Right forelimb (tissue), 1 donor: ENCODE data around the gene SEC14L1.
"Not testable (repeated sequence)": the region's sequence is repeated elsewhere in the genome, so short reads cannot be mapped to it uniquely, and the experiment has no call there.

Experiments
- DNase-seq: peaks from one replicate; pipeline ENCODE4 v3.0.0-alpha.2; 2018

The SEC14L1 gene

GRCh38 chr17:77140878-77141767 lies at the start of gene SEC14L1:
TSS of gene SEC14L1 (plus strand) at chr17:77140969. CDS start at chr17:77143597, 2,628 bp downstream.
- peak; percentile 55 for DNase-seq

- DNase-seq: no peak
These were observed 48.7 kb upstream of the SEC14L1 start for GRCh38 chr17:77092025-77092424.

GRCh38 chr17:77095461-77095860 lies 45.3 kb upstream of the SEC14L1 start:
- no peak for DNase-seq

DNA sequence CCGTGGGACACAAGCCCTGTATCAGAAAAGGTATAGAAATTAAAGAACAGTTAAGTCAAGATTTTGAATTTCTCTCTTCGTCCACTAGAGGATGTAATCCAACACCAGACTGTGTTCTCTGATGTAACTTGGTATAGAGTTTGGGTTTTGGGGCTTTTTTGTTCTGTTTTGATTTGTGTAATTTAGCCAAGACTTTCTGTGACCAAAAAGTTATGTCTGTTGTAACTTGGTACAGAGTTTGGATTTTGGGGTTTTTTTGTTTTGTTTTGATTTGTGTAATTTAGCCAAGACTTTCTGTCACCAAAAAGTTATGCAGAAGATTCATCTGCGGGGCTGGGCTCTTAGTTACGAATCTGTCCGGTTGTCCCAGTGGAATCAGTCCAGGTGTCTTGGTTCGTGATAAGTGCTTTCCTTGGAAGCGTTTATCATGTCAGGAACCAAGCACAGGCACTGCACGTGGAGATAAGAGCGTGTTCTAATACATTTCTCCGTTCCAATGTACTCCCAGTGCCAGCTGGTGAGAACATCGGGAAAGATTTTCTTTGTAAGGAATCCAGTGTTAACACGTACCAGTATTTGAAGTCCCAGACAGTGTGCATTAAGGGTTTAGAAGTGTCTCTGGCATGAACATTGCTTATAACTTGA lies 44.1 kb upstream of the SEC14L1 start:
- no peak for DNase-seq

DNA sequence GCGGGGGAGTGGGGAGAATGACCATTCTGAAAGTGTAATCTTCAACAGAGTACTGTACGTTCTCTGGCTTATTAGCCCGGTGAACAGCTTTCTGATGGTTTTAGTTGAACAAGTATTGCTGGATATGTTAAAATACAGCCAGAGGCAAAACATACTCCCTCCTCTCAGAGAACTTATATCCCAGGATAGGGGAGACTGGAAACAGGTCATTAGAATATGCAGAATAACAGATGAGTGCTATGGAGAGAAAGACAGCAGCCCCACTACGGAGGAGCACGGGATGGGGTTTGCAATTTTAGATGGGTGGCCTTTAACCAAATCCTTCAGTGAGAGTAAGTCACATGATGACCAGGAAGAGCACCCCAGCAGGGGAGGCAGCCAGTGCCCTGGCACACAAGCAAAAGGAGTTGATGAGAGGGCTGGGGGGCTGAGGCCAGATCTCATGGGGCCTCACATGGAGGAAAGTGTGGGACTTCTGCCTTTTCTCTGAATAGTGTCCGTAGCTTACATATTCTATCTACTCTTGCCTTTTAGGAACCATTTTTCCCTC lies 43.1 kb upstream of the SEC14L1 start:
- no peak for DNase-seq

GRCh38 chr17:77098884-77099545 lies 41.8 kb upstream of the SEC14L1 start:
- no peak for DNase-seq

DNA sequence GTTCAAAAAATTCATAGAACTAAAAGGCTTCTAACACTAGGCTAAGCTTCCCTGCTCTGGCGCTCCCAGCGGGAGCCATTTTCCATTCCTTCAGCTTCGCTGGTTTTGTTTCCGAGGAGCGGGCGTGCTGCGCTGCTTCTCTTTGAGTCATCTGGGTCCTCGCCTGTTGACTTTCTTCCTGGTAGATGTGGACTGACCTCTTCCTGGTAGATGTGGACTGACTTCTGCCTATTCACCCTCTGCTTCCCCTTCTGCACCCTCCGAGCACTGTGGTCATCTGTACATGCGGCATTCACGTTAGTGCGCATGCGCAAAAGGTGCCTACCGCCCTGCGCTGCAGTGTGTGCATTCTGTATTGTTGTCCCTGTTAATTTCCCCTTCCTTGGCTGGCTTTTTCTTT lies 40.8 kb upstream of the SEC14L1 start:
- DNase-seq: no peak

DNA sequence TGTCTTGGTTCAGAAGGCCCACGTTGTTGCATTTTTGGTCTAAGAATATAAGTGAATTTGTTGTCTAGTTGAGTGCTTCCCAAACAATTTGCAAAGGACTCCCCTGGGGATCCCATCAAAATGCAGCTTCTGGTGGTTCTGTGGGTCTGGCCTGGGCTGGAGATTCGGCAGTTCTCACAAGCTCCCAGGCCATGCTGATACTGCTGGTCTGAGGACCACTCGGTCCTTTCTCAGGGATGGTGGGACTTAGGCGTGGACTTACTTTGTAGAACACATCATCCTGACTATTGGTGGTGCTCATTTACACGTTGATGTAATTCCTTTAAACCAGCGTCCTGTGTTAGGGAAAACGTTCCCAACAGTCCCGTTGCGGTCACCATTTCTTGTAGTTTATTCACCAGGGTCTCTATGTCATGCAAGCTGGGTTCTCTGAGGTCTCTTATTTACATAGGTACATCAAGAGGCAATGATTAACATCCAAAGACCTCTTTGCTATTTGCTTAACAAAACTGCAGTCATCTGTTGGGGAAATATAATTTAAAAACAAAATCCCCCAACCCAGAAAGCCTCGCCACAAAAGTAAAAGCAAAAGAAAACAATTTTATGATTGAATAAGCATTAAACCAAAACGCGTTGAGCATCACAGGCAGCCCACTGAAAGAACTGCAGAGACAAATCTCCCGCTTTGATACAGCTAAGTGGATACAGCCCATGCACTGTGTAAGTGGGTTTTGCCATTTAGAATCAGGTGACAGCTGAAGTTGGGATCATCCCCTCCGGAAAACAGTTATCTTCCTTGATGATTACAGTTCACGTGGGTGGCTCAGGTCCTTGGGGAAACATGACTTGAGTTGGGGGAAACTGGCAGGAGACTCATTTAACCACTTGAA lies 39.0 kb upstream of the SEC14L1 start:
- no peak for DNase-seq

- not testable (repeated sequence) for DNase-seq
These were observed 38.2 kb upstream of the SEC14L1 start for GRCh38 chr17:77102411-77103134.

- DNase-seq: no peak
These were observed 35.1 kb upstream of the SEC14L1 start for GRCh38 chr17:77105706-77106105.

DNA sequence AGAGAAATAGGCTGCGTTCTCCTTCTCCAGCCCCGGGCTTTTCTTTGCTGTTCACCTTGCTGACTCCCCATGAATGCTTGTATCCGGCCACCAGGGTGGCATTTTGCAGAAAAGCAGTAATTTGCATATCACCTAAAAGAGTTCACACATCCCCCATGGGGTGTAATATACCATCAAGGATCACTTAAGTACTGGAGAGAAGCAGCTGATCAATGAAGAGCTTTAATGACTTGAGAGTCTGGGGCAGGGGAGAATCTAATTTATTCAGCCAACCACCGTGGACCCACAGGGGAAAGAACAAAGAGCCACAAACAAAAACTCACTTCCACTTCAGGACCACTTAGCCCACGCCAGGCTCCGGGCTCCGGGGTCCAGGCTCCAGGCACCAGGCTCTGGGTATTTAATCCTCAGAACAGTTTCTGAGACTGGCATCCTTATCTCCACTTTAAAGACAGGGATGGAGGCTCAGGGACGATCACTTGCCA lies 33.9 kb upstream of the SEC14L1 start:
- no peak for DNase-seq

- DNase-seq: no peak
These were observed 33.0 kb upstream of the SEC14L1 start for GRCh38 chr17:77107506-77108433.

DNA sequence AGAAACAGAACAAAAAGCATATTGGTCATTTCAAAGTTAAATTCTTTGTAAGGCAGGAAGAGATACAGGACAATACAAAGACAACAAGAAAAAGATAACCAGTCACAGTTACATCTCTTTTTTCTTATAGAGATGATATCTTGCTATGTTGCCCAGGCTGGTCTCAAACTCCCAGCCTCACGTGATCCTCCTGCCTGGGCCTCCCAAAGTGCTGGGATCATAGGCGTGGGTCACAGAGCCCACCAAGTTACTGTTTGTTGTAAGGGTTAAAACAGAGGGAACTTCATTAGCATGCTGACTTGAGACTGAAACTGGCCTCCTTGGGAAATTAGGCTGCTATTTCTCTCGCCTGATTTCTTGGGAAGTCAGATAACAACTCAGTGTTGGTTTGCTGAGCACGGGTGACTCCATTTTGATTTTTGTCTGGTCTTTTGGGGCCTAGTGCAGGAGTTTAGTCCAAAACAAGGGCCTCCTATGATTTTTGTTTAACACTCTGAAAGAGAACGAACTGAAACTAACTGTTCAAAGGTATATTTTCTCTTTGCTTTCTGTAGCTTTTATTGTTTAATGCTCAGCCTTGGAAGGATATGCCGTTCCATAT lies 31.5 kb upstream of the SEC14L1 start:
- no peak for DNase-seq

DNA sequence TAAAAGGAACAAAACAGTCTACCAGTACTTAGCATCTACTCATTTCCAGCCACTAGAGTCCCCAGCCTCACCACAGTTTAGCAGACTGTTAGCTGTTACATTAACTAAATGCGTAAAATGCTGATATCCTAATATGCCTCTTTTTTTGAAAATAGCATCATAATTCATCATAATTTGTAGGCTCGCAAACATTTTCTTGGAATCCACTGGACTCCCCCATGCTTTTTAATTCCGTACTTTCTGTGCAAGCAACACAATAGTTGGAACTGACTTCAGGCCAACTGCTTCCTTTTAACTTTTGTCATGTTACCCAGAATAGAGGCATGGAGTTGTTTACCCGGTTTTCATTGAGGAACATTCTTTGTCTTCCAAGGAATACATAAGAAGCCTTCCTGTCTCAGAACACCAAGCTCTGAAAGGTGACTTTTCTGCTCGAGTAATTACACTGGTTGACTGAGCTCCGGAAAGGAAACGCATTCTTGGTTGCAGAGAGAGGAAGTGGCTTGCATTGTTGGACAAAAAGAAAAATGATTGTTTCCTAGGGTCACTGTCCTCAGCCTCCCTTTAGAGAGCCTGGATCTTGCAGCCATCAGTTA lies 30.9 kb upstream of the SEC14L1 start:
- DNase-seq: no peak

- DNase-seq: not testable (repeated sequence)
These were observed 29.4 kb upstream of the SEC14L1 start for GRCh38 chr17:77111165-77111933.

DNA sequence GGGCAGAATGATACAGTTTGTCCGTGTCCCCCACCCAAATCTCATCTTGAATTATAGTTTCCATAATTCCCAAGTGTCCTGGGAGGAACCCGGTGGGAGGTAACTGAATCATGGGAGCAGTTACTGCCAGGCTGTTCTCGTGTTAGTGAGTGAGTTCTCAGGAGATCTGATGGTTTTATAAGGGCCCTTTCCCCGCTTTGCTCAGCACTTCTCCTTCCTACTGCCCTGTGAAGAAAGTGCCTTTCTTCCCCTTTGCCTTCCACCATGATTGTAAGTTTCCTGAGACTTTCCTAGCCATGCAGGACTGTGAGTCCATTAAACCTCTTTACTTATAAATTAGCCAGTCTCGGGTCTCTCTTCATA lies 28.9 kb upstream of the SEC14L1 start:
- DNase-seq: no peak

GRCh38 chr17:77115510-77115909 lies 25.3 kb upstream of the SEC14L1 start:
- DNase-seq: no peak

DNA sequence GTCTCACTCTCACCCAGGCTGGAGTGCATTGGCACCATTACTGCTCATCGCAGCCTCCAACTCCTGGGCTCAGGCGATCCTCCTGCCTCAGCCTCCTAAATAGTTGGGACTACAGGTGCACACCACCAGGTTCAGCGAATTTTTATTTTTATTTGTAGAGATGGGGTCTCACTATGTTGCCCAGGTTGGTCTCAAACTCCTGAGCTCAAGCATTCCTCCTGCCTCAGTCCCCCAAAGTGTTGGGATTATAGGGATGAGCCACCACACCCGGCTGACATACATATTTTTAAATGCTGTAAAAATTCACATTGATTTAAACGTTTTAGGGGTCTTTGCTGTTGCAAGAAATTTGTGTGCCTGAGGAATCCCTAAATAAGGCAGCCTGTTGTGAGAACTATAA lies 24.8 kb upstream of the SEC14L1 start:
- DNase-seq: no peak

DNA sequence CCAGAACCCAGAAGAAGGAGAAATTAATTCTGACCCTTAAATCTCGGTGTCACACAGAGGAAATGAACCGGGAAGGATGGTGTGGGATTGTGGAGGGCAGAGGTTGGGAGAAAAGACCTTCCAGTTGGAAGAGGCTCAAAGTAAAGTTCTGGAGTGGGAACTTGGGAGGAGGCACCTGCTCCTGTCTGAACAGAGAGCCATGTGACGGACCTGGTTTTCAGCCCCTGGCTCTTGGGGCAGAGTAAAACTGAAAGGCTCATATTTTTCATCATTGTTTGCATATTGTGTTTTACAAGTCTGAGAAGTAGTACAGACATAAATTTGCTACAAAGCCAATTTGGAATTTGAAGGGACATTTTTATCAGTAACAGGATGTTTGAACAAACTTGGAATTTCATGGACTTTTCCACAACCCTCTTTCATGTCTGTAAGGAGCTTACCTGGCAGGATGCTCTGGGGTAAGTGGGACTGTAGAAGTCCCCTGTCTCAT lies 24.4 kb upstream of the SEC14L1 start:
- no peak for DNase-seq
